Stimulated activated CD4-positive, alpha-beta T cell treated with anti-CD3 and anti-CD28 coated beads, TNF-alpha, amount 100 ng/mL, for 4 hours (primary cell): ENCODE data around the gene MYO10.
"Not testable (repeated sequence)": the region's sequence is repeated elsewhere in the genome, so short reads cannot be mapped to it uniquely, and the experiment has no call there.

Source experiments
- DNase-seq, 3 experiments: peaks; one replicate each; pipeline ENCODE4 v3.0.0-alpha.2; 2020; ENCODE audit warnings: low read depth in 3 of 3

The MYO10 gene

GRCh38 chr5:16740811-16741392 lies 195.2 kb downstream of the MYO10 start:
- DNase-seq = no peak

- no peak for DNase-seq
These were observed 195.8 kb downstream of the MYO10 start for GRCh38 chr5:16740066-16740810.

GRCh38 chr5:16738393-16738792 lies 197.7 kb downstream of the MYO10 start:
- not testable (repeated sequence) for DNase-seq

- no peak for DNase-seq
These were observed 198.3 kb downstream of the MYO10 start for GRCh38 chr5:16737620-16738364.

- DNase-seq = no peak
These were observed 198.9 kb downstream of the MYO10 start for GRCh38 chr5:16737209-16737608.

GRCh38 chr5:16736158-16736995 lies 199.7 kb downstream of the MYO10 start:
- no peak for DNase-seq

- no peak for DNase-seq
These were observed 200.7 kb downstream of the MYO10 start for GRCh38 chr5:16735101-16736060.

GRCh38 chr5:16733331-16734006 lies 202.6 kb downstream of the MYO10 start:
- DNase-seq = no peak

GRCh38 chr5:16732356-16732755 lies 203.7 kb downstream of the MYO10 start:
- DNase-seq = no peak

GRCh38 chr5:16727755-16728325 lies 208.2 kb downstream of the MYO10 start:
- no peak for DNase-seq

- no peak for DNase-seq
These were observed 209.5 kb downstream of the MYO10 start for GRCh38 chr5:16726538-16726946.

- no peak for DNase-seq
These were observed 210.5 kb downstream of the MYO10 start for GRCh38 chr5:16725575-16725974.

GRCh38 chr5:16723821-16724220 lies 212.3 kb downstream of the MYO10 start:
- DNase-seq = no peak

- DNase-seq = no peak
These were observed 214.0 kb downstream of the MYO10 start for GRCh38 chr5:16722097-16722495.

- no peak for DNase-seq
These were observed 214.7 kb downstream of the MYO10 start for GRCh38 chr5:16721151-16722096.

- DNase-seq = not testable (repeated sequence)
These were observed 218.1 kb downstream of the MYO10 start for GRCh38 chr5:16718036-16718435.

- no peak for DNase-seq
These were observed 222.6 kb downstream of the MYO10 start for GRCh38 chr5:16713386-16713928.

GRCh38 chr5:16712620-16713019 lies 223.5 kb downstream of the MYO10 start:
- DNase-seq = no peak
